H9 (cell line): Measurements from ENCODE around the gene PCCB. TPM values are rescaled to one million over a fixed set of nuclear protein-coding genes. Genes with fewer than 3 reads are reported as not detected.

ENCODE experiments used
- DNase-seq: peaks from one replicate; pipeline ENCODE4 v3.0.0-alpha.2; 2017
- H2AFZ ChIP-seq: one replicate; pipeline ENCODE4 v1.6.1; 2013; ENCODE audit warnings: mild to moderate bottlenecking, low read length, control low read depth, moderate library complexity
- H2AK5ac ChIP-seq: 2 replicates; pipeline ENCODE4 v1.6.1; 2013; ENCODE audit warnings: low read length, control low read depth, mixed read lengths; ENCODE audit not compliant: insufficient read length
- H2BK120ac ChIP-seq: one replicate; pipeline ENCODE4 v1.6.1; 2013; ENCODE audit warnings: low read depth, mild to moderate bottlenecking, low read length, control low read depth, inconsistent platforms; ENCODE audit not compliant: poor library complexity, severe bottlenecking
- H2BK12ac ChIP-seq: 2 replicates; pipeline ENCODE4 v1.6.1; 2013; ENCODE audit warnings: low read length, control low read depth, mixed read lengths, low read depth; ENCODE audit not compliant: insufficient read length
- H2BK15ac ChIP-seq: 2 replicates; pipeline ENCODE4 v1.6.1; 2013; ENCODE audit warnings: low read depth, low read length, control low read depth
- H2BK20ac ChIP-seq: one replicate; pipeline ENCODE4 v1.6.1; 2013; ENCODE audit warnings: low read depth, mild to moderate bottlenecking, low read length, control low read depth, inconsistent platforms; ENCODE audit not compliant: poor library complexity, severe bottlenecking
- H2BK5ac ChIP-seq: 2 replicates; pipeline ENCODE4 v1.6.1; 2013; ENCODE audit warnings: low read length, control low read depth, mixed read lengths; ENCODE audit not compliant: insufficient read length
- H3K14ac ChIP-seq: 2 replicates; pipeline ENCODE4 v1.6.1; 2013; ENCODE audit warnings: low read length, control low read depth; ENCODE audit not compliant: insufficient read depth
- H3K18ac ChIP-seq: 2 replicates; pipeline ENCODE4 v1.6.1; 2013; ENCODE audit warnings: low read depth, mild to moderate bottlenecking, mixed read lengths, low read length, control low read depth; ENCODE audit not compliant: insufficient read length
- H3K23ac ChIP-seq: 2 replicates; pipeline ENCODE4 v1.6.1; 2013; ENCODE audit warnings: low read length, control low read depth, mixed read lengths, low read depth; ENCODE audit not compliant: insufficient read length
- H3K23me2 ChIP-seq: 2 replicates; pipeline ENCODE4 v1.6.1; 2013; ENCODE audit warnings: low read depth, mild to moderate bottlenecking, mixed read lengths, low read length, control low read depth; ENCODE audit not compliant: insufficient read length, poor library complexity, severe bottlenecking
- H3K27ac ChIP-seq: 2 replicates; pipeline ENCODE4 v1.5.1; 2013; ENCODE audit warnings: low read length, control low read depth, mixed read lengths, low read depth; ENCODE audit not compliant: insufficient read length
- H3K27me3 ChIP-seq: 2 replicates; pipeline ENCODE4 v1.6.1; 2013; ENCODE audit warnings: low read length, control low read depth, inconsistent platforms; ENCODE audit not compliant: insufficient read depth
- H3K4ac ChIP-seq: 2 replicates; pipeline ENCODE4 v1.6.1; 2013; ENCODE audit warnings: low read depth, mild to moderate bottlenecking, control low read depth, inconsistent platforms, low read length, moderate library complexity
- H3K4me1 ChIP-seq: 2 replicates; pipeline ENCODE4 v1.6.1; 2013; ENCODE audit warnings: low read length, control low read depth, inconsistent platforms; ENCODE audit not compliant: insufficient read depth
- H3K4me2 ChIP-seq: 2 replicates; pipeline ENCODE4 v1.6.1; 2013; ENCODE audit warnings: low read length, control low read depth, mixed read lengths; ENCODE audit not compliant: insufficient read length, insufficient read depth
- H3K56ac ChIP-seq: 2 replicates; pipeline ENCODE4 v1.6.1; 2013; ENCODE audit warnings: low read depth, mild to moderate bottlenecking, mixed read lengths, low read length, control low read depth; ENCODE audit not compliant: insufficient read length
- H3K79me1 ChIP-seq: 2 replicates; pipeline ENCODE4 v1.6.1; 2013; ENCODE audit warnings: low read depth, mild to moderate bottlenecking, moderate library complexity, low read length, control low read depth, inconsistent platforms; ENCODE audit not compliant: insufficient read depth, poor library complexity, severe bottlenecking
- H3K79me2 ChIP-seq: 2 replicates; pipeline ENCODE4 v1.6.1; 2013; ENCODE audit warnings: low read length, control low read depth, inconsistent platforms; ENCODE audit not compliant: insufficient read depth
- H3K9ac ChIP-seq: 2 replicates; pipeline ENCODE4 v1.6.1; 2013; ENCODE audit warnings: low read length, control low read depth, mixed read lengths; ENCODE audit not compliant: insufficient read length; ENCODE audit errors: extremely low read depth
- H3K9me3 ChIP-seq: one replicate; pipeline ENCODE4 v1.6.1; 2013; ENCODE audit warnings: low read depth, low read length, inconsistent platforms; ENCODE audit not compliant: control insufficient read depth
- H3T11ph ChIP-seq: one replicate; pipeline ENCODE4 v1.6.1; 2013; ENCODE audit warnings: mild to moderate bottlenecking, low read length, control low read depth, inconsistent platforms
- H4K20me1 ChIP-seq: one replicate; pipeline ENCODE4 v1.6.1; 2013; ENCODE audit not compliant: control insufficient read depth, insufficient read length, insufficient read depth
- H4K5ac ChIP-seq: 2 replicates; pipeline ENCODE4 v1.6.1; 2013; ENCODE audit warnings: low read depth, mild to moderate bottlenecking, mixed read lengths, low read length, control low read depth; ENCODE audit not compliant: insufficient read length
- H4K8ac ChIP-seq: replicated peaks from 2 replicates; pipeline ENCODE4 v1.6.1; 2013; ENCODE audit warnings: low read length, control low read depth, mixed read lengths, low read depth; ENCODE audit not compliant: insufficient read length
- H4K91ac ChIP-seq: 2 replicates; pipeline ENCODE4 v1.6.1; 2013; ENCODE audit warnings: low read depth, mild to moderate bottlenecking, moderate library complexity, mixed read lengths, low read length, control low read depth; ENCODE audit not compliant: insufficient read length
- H3K27ac Mint-ChIP-seq, 3 experiments: 2 replicates in 2 of 3; 3 replicates in 1 of 3; pipeline ENCODE4 v1.8.0; 2020 to 2021; ENCODE audit warnings: mixed read lengths in 3 of 3, mild to moderate bottlenecking in 1 of 3, moderate library complexity in 1 of 3
- H3K27me3 Mint-ChIP-seq: 2 replicates; pipeline ENCODE4 v1.8.0; 2021; ENCODE audit warnings: low read depth, mild to moderate bottlenecking, moderate library complexity, mixed read lengths
- H3K36me3 Mint-ChIP-seq, 3 experiments: 2 replicates in 2 of 3; 3 replicates in 1 of 3; pipeline ENCODE4 v1.8.0; 2020 to 2021; ENCODE audit warnings: low read depth in 3 of 3, mixed read lengths in 3 of 3; ENCODE audit not compliant: insufficient read depth in 1 of 3
- H3K4me1 Mint-ChIP-seq, 2 experiments: 2 replicates each; pipeline ENCODE4 v1.8.0; 2020; ENCODE audit warnings: mixed read lengths in 2 of 2
- H3K4me3 Mint-ChIP-seq, 2 experiments: 2 replicates in 1 of 2; 3 replicates in 1 of 2; pipeline ENCODE4 v1.8.0; 2020 to 2021; ENCODE audit warnings: mild to moderate bottlenecking in 2 of 2, mixed read lengths in 2 of 2, moderate library complexity in 1 of 2
- H3K9me3 Mint-ChIP-seq, 2 experiments: 2 replicates in 1 of 2; 3 replicates in 1 of 2; pipeline ENCODE4 v1.8.0; 2020; ENCODE audit warnings: mild to moderate bottlenecking in 2 of 2, mixed read lengths in 2 of 2, moderate library complexity in 1 of 2
- CTCF ChIP-seq: fragments of 200-600 bp; sonication (generic); conservative IDR thresholded peaks from 3 replicates; pipeline ENCODE4 v1.8.0; 2021; ENCODE audit warnings: antibody characterized with exemption, mild to moderate bottlenecking
- WGBS: extraction: QIAGEN DNeasy Blood & Tissue Kit; methylation state at CpG from one replicate; pipeline ENCODE4 v1.1.7; 2013; ENCODE audit warnings: missing lambda C conversion rate, low lambda C conversion rate, mixed read lengths; ENCODE audit not compliant: insufficient read length; ENCODE audit errors: extremely low coverage; 5-methylcytosine and 5-hydroxymethylcytosine counted together
- total RNA-seq: library from RNA; stranded (reverse); gene quantifications from 2 replicates; pipeline ENCODE4 v1.2.1, GENCODE V29; 2021

PCCB gene
- total RNA-seq, 1 experiment from 2014 or later, result 68.9 TPM

- Histone ChIP-seq H3T11ph (no peak overlapping the region), H2BK5ac (no peak overlapping the region), H3K27ac (no peak overlapping the region), H3K18ac (no peak overlapping the region), H2BK15ac (no peak overlapping the region), H3K4ac (no peak overlapping the region), H3K79me2 (no peaks in the 10 kb centered on the region), H4K20me1 (no peaks in the 10 kb centered on the region), H3K4me1 (no peaks in the 10 kb centered on the region), H3K23ac (no peak overlapping the region), H2AFZ (no peak overlapping the region), H4K5ac (no peak overlapping the region), H3K4me2 (no peak overlapping the region), H3K23me2 (no peaks in the 10 kb centered on the region), H2BK20ac (no peak overlapping the region), H3K79me1 (no peaks in the 10 kb centered on the region), H2AK5ac (no peak overlapping the region), H3K14ac (no peak overlapping the region), H3K27me3 (no peaks in the 10 kb centered on the region), H2BK120ac (no peak overlapping the region), H3K9me3 (no peaks in the 10 kb centered on the region), H4K8ac (no peak overlapping the region), H2BK12ac (no peak overlapping the region), H3K9ac (no peak overlapping the region), H4K91ac (no peak overlapping the region), H3K56ac (no peak overlapping the region)
- Mint-ChIP-seq H3K27me3 (no peaks in the 10 kb centered on the region), H3K36me3 (no peaks in the 10 kb centered on the region), H3K9me3 (no peaks in the 10 kb centered on the region), H3K27ac (no peak overlapping the region), H3K4me1 (no peaks in the 10 kb centered on the region), H3K4me3 (no peak overlapping the region)
- DNase-seq, result no peak
- no CpG with 5 or more reads among the region's 4 CpGs for WGBS
- no peak for TF ChIP-seq CTCF
These were observed 42.5 kb upstream of the PCCB start for GRCh38 chr3:136207489-136208115.
